G401 (cell line): ENCODE measurements around the gene SMIM44. TPM values are rescaled to one million over a fixed set of nuclear protein-coding genes. Genes with fewer than 3 reads are reported as not detected.

Experiments
- DNase-seq: peaks from one replicate; pipeline ENCODE4 v3.0.0-alpha.2; 2015; ENCODE audit warnings: low spot score
- in situ Hi-C: cut with HindIII; loops from 2 replicates; pipeline ENCODE4 v1.10.0; 2016; ENCODE audit warnings: low sequenced_read_pairs, mixed read lengths
- total RNA-seq: library from RNA; depleted of rRNA; stranded (reverse); fragments of >200 nt; shearing (Covaris generic); gene quantifications from 2 replicates; pipeline ENCODE4 v1.2.3, GENCODE V29; 2014

SMIM44 gene
- total RNA-seq, 1 experiment from 2014 or later: not detected

DNA sequence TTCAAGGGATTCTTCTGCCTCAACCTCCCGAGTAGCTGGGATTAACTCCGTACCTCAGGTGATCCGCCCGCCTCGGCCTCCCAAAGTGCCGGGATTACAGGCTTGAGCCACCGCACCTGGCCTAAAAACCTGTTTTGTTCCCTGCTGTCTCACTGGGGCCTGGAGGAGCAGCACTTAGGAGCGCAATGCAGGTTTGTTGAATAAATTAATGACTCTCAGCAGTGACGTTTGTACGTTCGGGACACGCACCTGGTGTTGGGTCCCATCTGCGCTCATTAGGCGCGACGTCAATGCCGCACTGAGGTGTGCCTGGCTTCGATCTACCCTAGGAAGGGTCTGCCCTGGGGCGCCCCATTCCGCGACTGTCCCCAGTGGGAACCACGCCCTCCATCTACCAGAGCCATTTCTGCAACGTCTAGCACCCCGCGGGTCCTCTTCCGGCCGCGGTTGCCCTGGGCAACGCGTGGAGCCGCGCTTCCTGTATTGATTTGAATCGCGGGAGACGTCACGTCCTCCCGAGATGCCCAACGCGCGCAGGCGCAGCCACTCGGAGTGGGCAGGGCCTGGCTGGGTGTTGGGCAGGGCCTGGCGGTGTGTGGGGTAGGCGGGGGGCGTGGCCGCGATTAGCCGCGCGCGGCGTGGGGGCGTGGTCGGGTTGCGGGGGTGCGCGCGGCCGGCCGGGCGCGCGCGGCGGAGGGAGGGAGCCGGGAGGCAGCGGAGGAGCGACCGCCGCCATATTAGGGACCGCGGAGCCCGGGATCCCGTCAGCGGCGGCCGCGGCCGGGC is 22.6 kb upstream of the SMIM44 start, which contains the start of gene FZR1:
TSS of gene FZR1 (plus strand) at position 714 of the 786 bp plus-strand sequence. CDS start 16,679 bp downstream, outside the sequence.
- DNase-seq: peak; percentile 98
- in situ Hi-C loops: no loop called here

DNA sequence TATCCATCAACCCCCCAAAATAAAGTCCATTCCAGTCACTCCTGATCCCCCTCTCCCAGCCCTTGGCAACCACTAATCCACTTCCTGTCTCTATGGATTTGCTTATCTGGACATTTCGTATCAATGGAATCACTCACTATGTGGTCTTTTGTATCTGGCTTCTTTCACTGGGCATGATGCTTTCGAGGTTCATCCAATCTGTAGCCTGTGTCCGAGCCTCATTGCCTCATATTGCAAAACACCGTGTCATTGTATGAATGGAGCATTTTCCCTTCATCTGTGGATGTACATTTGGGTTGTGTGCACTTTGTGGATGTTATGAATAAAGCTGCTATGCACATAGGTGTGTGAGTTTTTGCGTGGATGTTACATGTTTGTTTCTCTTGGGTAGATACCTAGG is 21.5 kb upstream of the SMIM44 start:
- in situ Hi-C loops: no loop called here
- no peak for DNase-seq

DNA sequence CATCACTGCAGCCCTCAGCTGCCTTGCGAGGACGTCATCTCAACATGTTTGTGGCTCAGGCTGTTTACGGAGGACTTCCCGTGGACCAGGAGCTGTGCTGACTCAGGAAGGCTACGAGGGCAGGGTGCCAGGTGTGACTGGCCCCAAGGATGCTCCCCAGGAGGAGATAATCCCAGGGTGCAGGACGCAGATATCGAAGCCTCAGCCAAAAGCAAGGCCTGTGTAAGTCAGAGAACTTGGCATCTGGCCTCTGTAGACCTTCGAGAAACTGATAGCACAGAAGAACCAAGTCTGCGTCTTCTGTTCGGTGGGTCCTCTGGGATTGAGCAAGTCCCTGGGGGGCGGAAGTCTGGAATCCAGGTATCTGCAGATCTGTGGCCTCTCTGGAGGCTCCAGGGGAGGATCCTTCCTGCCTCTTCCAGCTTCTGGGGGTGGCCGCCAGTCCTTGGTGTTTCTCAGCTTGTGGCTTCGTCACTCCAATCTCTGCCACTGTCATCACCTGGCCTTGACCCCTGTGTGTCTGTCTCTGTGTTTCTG is 19.9 kb upstream of the SMIM44 start:
- DNase-seq: no peak
- in situ Hi-C loops: no loop called here

DNA sequence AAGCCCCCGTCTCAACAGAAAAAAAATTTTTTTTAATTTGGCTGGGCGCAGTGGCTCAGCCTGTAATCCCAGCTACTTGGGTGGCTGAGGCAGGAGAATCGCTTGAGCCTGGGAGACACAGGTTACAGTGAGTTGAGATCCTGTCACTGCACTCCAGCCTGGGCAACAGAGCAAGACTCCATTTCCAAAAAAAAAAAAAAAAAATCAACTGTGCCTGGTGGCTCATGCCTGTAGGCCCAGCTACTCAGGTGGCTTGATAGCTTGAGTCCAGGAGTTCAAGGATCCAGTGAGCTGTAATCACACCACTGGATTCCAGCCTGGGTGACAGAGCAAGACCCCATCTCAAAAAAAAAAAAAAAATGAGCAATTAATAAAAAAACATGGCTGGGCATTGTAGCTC is 18.5 kb upstream of the SMIM44 start:
- no peak for DNase-seq
- in situ Hi-C loops: no loop called here

DNA sequence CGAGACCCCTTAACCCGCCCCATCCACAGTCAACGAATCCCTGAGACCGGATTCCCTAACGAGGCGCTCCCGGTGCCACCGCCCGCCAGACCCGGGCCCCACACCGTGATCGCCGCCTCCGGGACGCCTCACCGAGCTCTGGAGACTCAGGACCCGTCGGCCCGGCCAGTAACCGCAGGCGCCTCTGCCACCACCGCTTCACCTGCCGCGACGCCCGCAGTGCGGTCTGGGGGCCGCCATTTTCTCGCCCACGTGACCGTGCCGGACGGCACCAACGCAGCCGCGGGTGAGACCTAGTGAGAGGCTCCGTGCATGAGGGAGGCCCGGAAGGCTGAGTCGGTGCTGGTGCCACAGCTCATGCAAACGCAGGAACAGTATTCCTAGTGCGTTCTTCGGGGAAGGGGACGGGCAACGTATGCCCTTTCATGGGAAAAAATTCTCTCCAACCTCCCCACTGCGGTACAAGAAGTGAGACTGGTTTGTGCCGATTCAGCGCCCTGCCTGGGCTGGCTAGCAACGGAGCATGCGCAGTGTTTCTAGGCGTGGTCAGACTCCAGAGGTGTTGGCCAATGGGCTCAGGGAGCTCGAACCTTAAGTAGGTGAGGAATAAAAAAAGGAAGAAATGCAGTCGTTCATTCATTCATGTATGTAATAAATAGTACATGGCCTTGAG is 17.3 kb upstream of the SMIM44 start, which contains the start of gene DOHH:
TSS of gene DOHH (minus strand) at position 246 of the 673 bp plus-strand sequence. CDS start 3,860 bp downstream, outside the sequence.
- DNase-seq: peak; percentile 98
- in situ Hi-C loops: no loop called here

DNA sequence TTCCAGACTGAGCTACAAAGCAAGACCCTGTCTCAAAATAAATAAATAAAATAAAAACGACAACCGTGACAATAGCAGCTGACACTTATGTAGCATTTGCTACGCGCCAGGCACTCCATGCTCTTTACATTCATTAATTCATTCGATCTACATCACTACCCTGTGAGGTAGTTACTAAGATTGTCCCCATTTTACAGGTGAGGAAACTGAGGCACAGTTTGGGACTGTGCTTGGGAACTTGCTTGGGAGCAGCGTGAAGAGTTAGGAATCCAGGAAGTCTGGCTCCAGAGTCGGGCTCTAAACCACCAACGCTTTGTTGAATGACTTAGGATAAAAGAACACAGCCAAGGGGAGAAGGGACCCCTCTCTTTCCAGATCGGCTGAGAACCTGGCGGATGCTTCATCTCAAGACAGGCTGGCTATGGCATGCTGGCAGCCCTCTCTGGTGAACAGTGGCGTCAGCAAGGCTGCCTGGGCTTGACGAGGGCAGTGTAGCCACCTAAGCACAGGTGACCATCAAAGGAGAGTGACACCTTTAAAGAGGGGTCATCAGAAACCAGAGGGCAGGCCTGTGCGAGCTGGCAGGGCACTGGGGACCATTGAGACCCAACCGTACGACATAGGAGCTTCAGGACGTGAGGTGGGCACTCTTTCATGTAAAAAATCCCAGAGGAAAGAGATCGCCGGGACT is 16.6 kb upstream of the SMIM44 start:
- in situ Hi-C loops: no loop called here
- DNase-seq: no peak

DNA sequence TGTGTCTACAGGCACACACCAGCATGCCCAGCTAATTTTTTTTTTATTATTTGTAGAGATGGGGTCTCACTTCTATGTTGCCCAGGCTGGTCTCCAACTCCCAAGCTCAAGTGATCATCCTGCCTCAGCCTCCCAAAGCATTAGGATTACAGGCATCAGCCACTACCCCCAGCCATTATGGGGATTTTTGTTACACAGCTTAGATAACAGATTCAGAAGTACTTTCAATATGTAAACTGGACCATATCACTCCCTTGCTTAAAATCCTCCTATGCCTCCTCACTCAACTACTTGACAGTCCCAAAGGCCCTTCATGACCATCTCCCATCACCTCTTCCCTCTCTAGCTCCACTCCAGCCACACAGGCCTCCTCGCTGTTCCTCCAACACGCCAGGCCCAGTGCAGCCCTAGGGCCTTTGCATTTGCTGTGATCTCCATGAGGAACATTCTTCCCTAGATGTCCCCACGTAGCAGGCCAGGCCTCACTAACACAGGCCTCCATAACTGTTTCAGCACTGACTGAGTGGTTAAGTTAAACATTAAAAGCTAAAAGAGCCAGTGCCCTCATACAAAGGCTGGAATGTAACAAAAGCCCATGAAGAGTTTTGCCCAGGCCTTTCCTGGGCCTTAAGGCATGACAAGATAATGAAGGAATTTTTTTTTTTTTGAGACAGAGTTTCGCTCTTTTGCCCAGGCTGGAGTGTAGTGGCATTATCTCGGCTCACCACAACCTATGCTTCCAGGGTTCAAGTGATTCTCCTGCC is 14.7 kb upstream of the SMIM44 start:
- in situ Hi-C loops: no loop called here

DNA sequence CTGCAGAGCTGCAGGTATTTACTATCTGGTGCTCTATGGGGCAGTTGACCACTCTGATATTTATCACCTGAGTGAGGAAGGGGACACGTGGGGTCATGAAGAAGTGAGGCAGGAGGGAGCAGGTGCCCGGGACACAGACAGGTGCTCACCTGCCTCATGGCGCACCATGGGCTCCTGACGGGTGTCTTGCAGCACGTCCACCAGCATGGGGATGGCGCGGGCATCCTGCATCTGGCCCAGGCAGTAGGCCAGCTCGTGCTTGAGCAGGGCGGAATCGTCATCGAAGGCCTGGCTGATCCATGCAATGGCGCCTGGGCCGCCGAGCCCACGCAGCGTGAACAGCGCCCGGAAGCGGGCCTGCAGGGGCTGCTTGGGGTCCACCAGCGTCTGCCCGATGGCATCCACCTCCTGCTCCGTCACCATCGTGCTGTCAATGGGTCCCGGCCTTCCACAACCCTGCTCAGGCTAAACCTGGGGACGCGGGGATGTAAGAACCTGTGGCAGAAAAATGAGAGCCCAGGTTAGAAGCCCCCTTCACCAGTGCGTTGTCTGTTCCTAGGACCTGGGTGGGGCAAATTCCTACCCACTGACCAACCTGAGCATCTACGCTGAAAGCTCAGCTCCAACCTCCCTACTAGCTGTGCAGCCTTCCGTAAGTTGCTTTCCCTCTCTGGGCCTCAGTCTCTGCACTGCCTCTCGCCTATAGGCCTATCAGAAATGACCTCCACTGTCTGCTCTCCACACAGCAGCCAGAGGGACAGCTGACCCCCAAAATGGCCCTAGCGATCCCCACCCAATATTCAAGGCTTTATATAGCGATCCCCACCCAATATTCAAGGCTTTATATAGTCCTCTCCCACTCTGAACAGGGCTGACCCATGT is 13.4 kb upstream of the SMIM44 start:
- no peak for DNase-seq
- in situ Hi-C loops: no loop called here

More for the DNA sequence above, 14.7 kb upstream of the SMIM44 start:
- no peak for DNase-seq

DNA sequence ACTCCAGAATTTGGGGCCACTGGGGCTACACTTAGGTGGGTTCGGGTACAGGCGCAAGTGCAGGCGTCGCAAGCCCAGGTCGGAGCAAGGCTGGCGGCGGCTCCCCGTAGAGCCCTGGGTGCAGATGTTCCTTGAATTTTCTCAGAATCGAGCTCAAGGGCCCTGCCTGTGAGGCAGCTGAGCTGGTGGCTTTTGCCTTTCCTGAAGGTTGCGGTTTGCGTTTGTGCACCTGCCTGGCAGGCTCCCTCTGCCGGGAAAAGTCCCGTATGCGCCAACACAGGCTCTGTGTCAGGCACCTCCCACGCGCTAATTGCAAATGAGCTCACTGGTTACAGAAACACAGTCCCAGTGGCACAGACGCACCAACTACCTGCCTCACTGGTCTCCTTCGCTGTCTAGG is 11.3 kb upstream of the SMIM44 start:
- no peak for DNase-seq
- in situ Hi-C loops: no loop called here

DNA sequence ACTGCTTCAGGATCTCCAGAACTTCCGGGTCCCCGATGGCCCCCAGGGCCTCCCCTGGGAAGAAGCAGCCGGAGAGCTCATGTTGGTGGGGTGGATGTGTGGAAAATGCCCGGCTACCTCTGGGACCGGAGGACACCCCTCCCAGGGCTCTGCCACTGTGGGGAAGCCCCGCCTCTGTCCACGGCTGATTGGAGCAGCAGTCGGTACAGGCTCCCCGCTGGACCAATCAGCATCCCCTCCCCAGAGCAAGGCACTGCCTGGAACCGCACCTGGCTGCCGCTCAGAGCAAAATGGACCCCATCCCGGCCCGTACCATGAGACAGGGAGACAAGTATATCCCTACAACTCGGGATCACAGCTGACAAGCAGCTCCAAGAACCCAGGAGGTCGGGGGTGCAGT is 10.8 kb upstream of the SMIM44 start:
- in situ Hi-C loops: no loop called here
- DNase-seq: no peak

DNA sequence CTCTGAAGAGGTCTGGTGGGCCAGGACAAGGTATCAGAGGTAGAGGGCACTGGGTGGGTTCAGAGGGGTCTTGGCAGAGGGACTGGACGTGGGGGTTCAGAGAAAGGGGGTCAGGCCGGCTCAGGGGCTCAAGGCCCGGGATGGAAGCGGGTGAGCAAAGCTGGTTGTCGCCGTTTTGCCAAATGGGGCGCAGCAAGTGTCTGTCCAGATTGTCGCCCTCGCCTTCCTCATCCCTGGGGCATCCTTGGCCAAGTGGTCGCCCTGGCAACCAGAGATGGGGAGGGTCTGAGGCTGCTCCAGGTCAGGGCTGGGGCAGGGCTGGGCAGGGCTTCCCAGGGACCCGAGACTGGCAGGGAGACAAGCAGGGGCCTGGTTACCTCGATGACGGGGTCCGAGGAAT is 10.4 kb upstream of the SMIM44 start:
- in situ Hi-C loops: no loop called here

DNA sequence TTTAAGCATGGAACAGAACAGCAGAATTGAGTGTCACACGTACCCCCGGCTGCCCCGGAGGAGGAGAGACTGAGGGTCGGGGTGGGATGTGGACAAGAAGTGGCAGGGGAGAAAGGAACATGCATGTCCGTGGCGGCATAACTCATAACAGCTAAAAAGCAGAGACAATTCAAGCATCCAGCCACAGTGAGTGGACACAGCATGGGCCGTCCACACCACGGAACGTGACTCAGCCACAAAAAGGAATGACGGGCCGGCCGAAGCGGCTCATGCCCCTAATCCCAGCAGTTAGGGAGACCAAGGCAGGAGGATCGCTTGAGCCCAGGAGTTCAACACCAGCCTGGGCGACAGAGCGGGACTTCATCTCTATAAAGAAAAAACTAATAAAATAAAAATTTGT is 9.7 kb upstream of the SMIM44 start:
- DNase-seq: no peak
- in situ Hi-C loops: no loop called here

More for the DNA sequence above, 10.4 kb upstream of the SMIM44 start:
- DNase-seq: no peak

DNA sequence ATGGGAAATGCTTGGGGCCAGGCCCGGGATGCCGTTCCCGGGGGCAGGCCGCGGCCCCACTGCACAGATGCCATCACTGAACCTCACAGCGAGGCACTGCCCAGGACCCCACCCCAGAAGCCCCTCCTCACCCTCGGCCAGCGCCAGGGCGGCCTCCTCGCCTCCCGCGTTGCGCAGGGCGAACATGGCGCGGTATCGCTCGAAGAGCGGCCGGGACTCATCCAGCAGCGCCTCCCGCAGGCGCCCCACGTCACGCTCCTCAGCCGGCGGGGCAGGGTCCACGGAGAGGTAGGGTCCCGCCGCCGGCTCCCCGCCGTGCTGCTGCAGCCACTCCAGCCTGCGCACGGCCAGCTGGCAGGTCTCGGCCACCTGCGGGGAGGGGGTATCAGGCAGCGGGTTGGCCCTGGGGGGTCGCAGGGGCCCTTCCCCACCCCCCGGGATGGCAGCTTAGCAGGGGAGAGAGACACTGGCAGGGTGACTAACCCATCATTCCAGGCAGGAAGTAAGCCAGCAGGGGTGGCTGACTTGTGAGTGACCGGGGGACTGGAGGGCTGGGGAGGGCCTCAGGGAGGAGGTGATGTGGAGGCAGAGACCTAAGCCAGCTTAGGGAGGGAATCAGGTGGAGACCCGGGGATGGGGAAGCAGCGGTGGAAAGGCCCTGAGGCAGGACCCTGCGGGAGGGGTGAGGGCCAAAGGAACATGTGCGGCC is 9.0 kb upstream of the SMIM44 start:
- DNase-seq: no peak
- in situ Hi-C loops: no loop called here

DNA sequence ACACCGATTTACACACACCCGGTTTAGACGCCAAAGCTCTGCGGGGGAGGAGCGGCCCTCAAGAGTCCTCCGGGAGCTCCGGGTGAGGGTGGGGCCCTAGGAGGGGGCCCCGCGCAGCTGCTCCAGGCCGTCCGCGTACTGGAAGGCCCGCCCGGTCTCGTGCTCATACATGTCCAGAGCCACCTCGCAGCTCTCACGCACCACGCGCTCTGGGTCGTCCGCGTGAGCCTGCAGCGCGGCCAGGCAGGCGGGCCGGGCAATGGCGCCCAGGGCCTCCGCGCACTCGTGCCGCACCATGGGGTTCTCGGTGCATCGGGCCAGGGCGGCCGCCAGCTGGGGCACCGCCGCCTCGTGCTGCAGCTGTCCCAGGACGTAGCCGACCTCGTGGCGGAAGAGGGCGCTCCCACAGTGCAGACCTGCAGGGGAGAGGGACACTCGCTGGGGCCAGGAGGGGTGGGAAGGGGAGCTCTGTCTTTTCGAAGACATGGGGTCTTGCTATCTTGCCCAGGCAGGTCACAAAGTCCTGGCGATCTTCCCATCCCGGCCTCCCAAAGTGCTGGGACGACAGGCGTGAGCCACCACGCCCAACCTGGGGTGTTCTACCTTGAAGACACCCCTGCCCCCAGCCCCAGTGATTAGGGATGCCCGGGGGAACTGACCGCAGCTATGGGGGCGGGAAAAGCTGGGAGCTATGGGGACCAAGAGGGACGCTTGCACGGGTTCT is 8.3 kb upstream of the SMIM44 start:
- in situ Hi-C loops: no loop called here
- no peak for DNase-seq

DNA sequence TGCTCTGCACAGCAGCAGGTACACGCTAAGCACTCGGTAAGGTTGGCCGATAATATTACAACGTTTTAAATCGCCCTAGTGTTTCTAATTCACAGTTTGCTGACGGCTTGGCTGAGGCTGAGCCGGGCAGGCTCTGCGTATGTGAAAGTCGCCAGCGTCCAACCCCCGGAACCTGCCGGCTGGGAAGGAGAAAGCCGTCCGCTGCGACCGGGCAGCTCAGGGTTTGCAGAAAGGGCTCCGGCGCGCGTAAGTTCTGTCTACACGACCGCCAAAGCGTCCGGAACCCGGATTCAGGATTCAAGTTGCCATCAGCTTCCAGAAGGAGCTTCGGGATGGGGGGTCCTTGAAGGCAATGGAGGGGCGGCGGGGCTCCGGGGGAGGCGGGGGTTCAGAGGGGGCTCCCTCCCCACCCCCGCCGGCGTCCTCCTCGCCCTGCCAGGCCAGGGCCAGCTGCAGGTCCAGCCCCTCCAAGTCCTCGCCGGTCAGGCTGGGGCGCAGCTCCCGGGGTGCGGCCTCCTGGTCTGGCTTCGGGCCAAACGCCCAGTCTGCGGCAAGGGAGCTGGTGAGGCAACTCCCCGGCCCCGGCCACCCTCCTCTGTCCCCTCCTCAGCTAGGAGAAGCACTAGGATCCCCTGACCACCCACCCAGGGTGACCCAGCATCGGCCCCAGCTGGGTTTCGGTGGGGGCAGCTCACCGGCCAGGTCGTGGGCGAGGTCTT is 575 bp downstream of the SMIM44 start:
- DNase-seq: no peak

More for the DNA sequence above, 575 bp downstream of the SMIM44 start:
- in situ Hi-C loops: no loop called here
